Measurements from ENCODE around the gene KBTBD4. TPM values are rescaled to one million over a fixed set of nuclear protein-coding genes. Genes with fewer than 3 reads are reported as not detected.

KBTBD4 gene
- total RNA-seq, 1 experiment from 2014 or later = 13.2 TPM

GRCh38 chr11:47565340-47566148, 13.2 kb downstream of the KBTBD4 start, which contains the start of gene PTPMT1:
Gene PTPMT1, plus strand, starts transcription at chr11:47565599. Its CDS starts 24 bp downstream, at chr11:47565623.
- ChIA-PET RAD21 (ENCODE audit: low non-redundant PET in 1 of 2, low total read pairs in 2 of 2, uncharacterized antibody in 2 of 2, unreplicated experiment in 2 of 2) (interaction anchor here in 1 of 2 experiments (0.6 kb wide), 1 partner anchor 15 kb away, joined by 3 read pairs; no protein-coding TSS in a partner anchor), POLR2A (interaction anchor here (1.0 to 1.7 kb wide), 2 partner anchors 13 to 14 kb away, joined by 3 to 5 read pairs; partner anchors contain the start of genes KBTBD4 and NDUFS3), CTCF (interaction anchor here (0.5 to 1.9 kb wide), 2 partner anchors 13 to 85 kb away, joined by 3 to 9 read pairs; partner anchors contain the start of gene CELF1)
- DNase-seq (ENCODE audit: low read depth, low spot score) (peak; percentile 40), ATAC-seq (peak; percentile 92)
- H3K79me2 ChIP-seq (ENCODE audit: insufficient read depth, low read length) = peaks cover 51% of the 10 kb centered on the region
- intact Hi-C loops (cut with micrococcal nuclease) = no loop called here
- H3K9me2 ChIP-seq (ENCODE audit: insufficient read depth) = no peaks in the 10 kb centered on the region
- H3K27ac ChIP-seq (ENCODE audit: low read depth, low read length) = peak within 1 kb of the TSS; percentile 70
- H3K9ac ChIP-seq (ENCODE audit: low read length) = peak within 1 kb of the TSS; percentile 99
- H3K4me1 ChIP-seq (ENCODE audit: control insufficient read depth in 1 of 2, insufficient read depth in 2 of 2, low read length in 2 of 2) = peaks cover 6 to 22% of the 10 kb centered on the region in 2 experiments
- H3K4me3 ChIP-seq (replicated peaks in 1 of 2; ENCODE audit: low read depth in 1 of 2, low read length in 2 of 2) = peak within 1 kb of the TSS; percentile 91 to 92
- H2AFZ ChIP-seq (ENCODE audit: low read depth, low read length, poor library complexity, severe bottlenecking) = no peak within 1 kb of the TSS
- H3K4me2 ChIP-seq (ENCODE audit: low read length) = peak within 1 kb of the TSS; percentile 89
- no peaks in the 10 kb centered on the region for H3K27me3 ChIP-seq (ENCODE audit: insufficient read depth, low read length)
- H4K20me1 ChIP-seq (ENCODE audit: insufficient read depth) = no peaks in the 10 kb centered on the region
- H3K9me3 ChIP-seq (ENCODE audit: control insufficient read depth in 1 of 2, insufficient read depth in 1 of 2, low read depth in 1 of 2, low read length in 2 of 2) = no peaks in the 10 kb centered on the region
- no TSS peak for BruUV-seq (replicated peaks)
- H3K36me3 ChIP-seq (ENCODE audit: control insufficient read depth in 1 of 2, insufficient read depth in 2 of 2, low read length in 2 of 2) = peaks cover 5 to 13% of the 10 kb centered on the region in 2 experiments; a peak in 2 of 4 replicates
- no peak for TF ChIP-seq TCF7L2 (IDR thresholded peaks at IDR 0.05; ENCODE audit: borderline replicate concordance, extremely low read depth, insufficient read depth, insufficient read length)
- TF ChIP-seq CEBPB (IDR thresholded peaks at IDR 0.05; ENCODE audit: low read depth) = no peak
- TF ChIP-seq SRF (IDR thresholded peaks at IDR 0.05; ENCODE audit: low read depth) = no peak
- TF ChIP-seq, protein P1, sequence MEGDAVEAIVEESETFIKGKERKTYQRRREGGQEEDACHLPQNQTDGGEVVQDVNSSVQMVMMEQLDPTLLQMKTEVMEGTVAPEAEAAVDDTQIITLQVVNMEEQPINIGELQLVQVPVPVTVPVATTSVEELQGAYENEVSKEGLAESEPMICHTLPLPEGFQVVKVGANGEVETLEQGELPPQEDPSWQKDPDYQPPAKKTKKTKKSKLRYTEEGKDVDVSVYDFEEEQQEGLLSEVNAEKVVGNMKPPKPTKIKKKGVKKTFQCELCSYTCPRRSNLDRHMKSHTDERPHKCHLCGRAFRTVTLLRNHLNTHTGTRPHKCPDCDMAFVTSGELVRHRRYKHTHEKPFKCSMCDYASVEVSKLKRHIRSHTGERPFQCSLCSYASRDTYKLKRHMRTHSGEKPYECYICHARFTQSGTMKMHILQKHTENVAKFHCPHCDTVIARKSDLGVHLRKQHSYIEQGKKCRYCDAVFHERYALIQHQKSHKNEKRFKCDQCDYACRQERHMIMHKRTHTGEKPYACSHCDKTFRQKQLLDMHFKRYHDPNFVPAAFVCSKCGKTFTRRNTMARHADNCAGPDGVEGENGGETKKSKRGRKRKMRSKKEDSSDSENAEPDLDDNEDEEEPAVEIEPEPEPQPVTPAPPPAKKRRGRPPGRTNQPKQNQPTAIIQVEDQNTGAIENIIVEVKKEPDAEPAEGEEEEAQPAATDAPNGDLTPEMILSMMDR (IDR thresholded peaks at IDR 0.05 in 2 of 3, conservative IDR thresholded peaks at IDR 0.05 in 1 of 3; ENCODE audit: borderline replicate concordance in 1 of 3, insufficient read depth in 1 of 3, low read depth in 2 of 3, low read length in 2 of 3) = no peak
- no peak for TF ChIP-seq RAD21 (IDR thresholded peaks at IDR 0.05; ENCODE audit: low read depth)
- no peak for TF ChIP-seq EZH2 (IDR thresholded peaks at IDR 0.05)
- TF ChIP-seq, protein P2, sequence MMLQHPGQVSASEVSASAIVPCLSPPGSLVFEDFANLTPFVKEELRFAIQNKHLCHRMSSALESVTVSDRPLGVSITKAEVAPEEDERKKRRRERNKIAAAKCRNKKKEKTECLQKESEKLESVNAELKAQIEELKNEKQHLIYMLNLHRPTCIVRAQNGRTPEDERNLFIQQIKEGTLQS (IDR thresholded peaks at IDR 0.05) = no peak
- no peak for TF ChIP-seq SP1 (IDR thresholded peaks at IDR 0.05; ENCODE audit: low read depth)
- TF ChIP-seq FOSL1 (IDR thresholded peaks at IDR 0.05; ENCODE audit: low read depth) = no peak
- no peak for TF ChIP-seq EGR1 (IDR thresholded peaks at IDR 0.05; ENCODE audit: low read depth)
- TF ChIP-seq POLR2A (IDR thresholded peaks at IDR 0.05; ENCODE audit: borderline replicate concordance, extremely low read depth, insufficient read depth, insufficient read length) = peak; percentile 92
- TF ChIP-seq, protein P3, sequence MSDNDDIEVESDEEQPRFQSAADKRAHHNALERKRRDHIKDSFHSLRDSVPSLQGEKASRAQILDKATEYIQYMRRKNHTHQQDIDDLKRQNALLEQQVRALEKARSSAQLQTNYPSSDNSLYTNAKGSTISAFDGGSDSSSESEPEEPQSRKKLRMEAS (IDR thresholded peaks at IDR 0.05) = peak; percentile 78
- peak; percentile 90 for TF ChIP-seq YY1 (IDR thresholded peaks at IDR 0.05; ENCODE audit: extremely low read depth, insufficient replicate concordance, low read depth, low read length)
- TF ChIP-seq ZFX (IDR thresholded peaks at IDR 0.05) = peak; percentile 99
- TF ChIP-seq SIN3A (IDR thresholded peaks at IDR 0.05; ENCODE audit: low read depth) = 0 out of 2 replicates have a peak, but pooled peaks have one; percentile 25
- TF ChIP-seq CBX3 (IDR thresholded peaks at IDR 0.05; ENCODE audit: low read depth) = no peak
- TF ChIP-seq ELF1 (IDR thresholded peaks at IDR 0.05; ENCODE audit: borderline replicate concordance, low read depth) = no peak
- TF ChIP-seq REST (IDR thresholded peaks at IDR 0.05; ENCODE audit: low read depth) = no peak

All from HCT116 (cell line).